ENCODE data around the gene DNAJC27.

- TF ChIP-seq POLR2A (IDR thresholded peaks at IDR 0.05): no peak
- TF ChIP-seq, protein P1, sequence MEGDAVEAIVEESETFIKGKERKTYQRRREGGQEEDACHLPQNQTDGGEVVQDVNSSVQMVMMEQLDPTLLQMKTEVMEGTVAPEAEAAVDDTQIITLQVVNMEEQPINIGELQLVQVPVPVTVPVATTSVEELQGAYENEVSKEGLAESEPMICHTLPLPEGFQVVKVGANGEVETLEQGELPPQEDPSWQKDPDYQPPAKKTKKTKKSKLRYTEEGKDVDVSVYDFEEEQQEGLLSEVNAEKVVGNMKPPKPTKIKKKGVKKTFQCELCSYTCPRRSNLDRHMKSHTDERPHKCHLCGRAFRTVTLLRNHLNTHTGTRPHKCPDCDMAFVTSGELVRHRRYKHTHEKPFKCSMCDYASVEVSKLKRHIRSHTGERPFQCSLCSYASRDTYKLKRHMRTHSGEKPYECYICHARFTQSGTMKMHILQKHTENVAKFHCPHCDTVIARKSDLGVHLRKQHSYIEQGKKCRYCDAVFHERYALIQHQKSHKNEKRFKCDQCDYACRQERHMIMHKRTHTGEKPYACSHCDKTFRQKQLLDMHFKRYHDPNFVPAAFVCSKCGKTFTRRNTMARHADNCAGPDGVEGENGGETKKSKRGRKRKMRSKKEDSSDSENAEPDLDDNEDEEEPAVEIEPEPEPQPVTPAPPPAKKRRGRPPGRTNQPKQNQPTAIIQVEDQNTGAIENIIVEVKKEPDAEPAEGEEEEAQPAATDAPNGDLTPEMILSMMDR (IDR thresholded peaks at IDR 0.05): no peak
Observed at GRCh38 chr2:24910245-24910644, 61.5 kb downstream of the DNAJC27 start.
